ENCODE results near the gene NFYB. TPM values are rescaled to one million over a fixed set of nuclear protein-coding genes. Genes with fewer than 3 reads are reported as not detected.

Gene NFYB
- total and polyA plus RNA-seq, 9 of the 15 experiments (the other 6 are each of a cell fraction or from before 2014, with no cell fraction given), result 14.5 to 51.5 (median 32.3) TPM

DNA sequence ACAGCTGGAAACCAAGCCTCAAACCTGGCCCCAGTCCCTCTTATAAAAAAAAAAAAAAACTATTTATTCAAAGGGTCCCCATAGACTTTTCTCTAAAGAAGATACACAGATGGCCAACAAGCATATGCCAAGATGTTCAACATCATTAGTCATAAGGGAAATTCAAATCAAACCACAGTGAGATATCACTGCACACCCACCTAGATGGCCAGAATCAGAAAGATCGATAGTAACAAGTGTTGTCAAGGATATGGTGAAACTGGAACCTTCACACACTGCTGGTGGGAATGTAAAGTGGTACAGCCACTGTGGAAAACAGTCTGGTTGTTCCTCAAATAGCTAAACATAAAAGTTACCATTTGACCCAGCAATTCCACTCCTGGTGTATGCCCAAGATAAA lies 5.9 kb upstream of the NFYB start:
- Histone ChIP-seq H3K9me3 (replicated peaks; ENCODE audit: control insufficient read depth, insufficient read depth, low read depth, low read length) (no peaks in the 10 kb centered on the region), H4K20me1 (replicated peaks; ENCODE audit: control insufficient read depth, insufficient read depth, low read length) (no peaks in the 10 kb centered on the region), H2AFZ (ENCODE audit: low read depth, low read length) (no peak overlapping the region), H3K79me2 (ENCODE audit: control insufficient read depth, insufficient read depth, low read length) (no peaks in the 10 kb centered on the region), H3K27me3 (ENCODE audit: control insufficient read depth in 2 of 2, insufficient read depth in 2 of 2, low read length in 2 of 2) (no peaks in the 10 kb centered on the region; a peak in 1 of 5 replicates), H3K36me3 (ENCODE audit: control insufficient read depth, insufficient read depth, low read length) (no peaks in the 10 kb centered on the region), H3K9ac (ENCODE audit: insufficient read depth in 1 of 2, low read depth in 2 of 2, low read length in 2 of 2) (no peak overlapping the region), H3K27ac (ENCODE audit: extremely low read depth, low read depth, low read length) (no peak overlapping the region), H3K4me2 (ENCODE audit: insufficient read depth, low read length) (no peak overlapping the region), H3K4me3 (no peak overlapping the region), H3K4me1 (replicated peaks in 1 of 2; ENCODE audit: control insufficient read depth in 2 of 2, insufficient read depth in 2 of 2, low read length in 2 of 2) (peaks cover 3 to 4% of the 10 kb centered on the region in 2 experiments; a peak in 4 of 5 replicates), H3K9me1 (ENCODE audit: control insufficient read depth, insufficient read depth, low read length) (no peaks in the 10 kb centered on the region)
- BruUV-seq (replicated peaks), result no TSS peak
- in situ Hi-C loops (cut with MboI) (no loop called here), intact Hi-C loops (cut with micrococcal nuclease) (no loop called here)
- ATAC-seq, result no peak
- DNase-seq (ENCODE audit: extremely low read depth in 1 of 4, low spot score in 3 of 4), result no peak
- FAIRE-seq, result no peak
- WGBS (ENCODE audit: insufficient coverage, low coverage, missing lambda C conversion rate), result 0% methylated on average over 1 of the region's 1 CpG
- POLR2A ChIA-PET, result interaction anchor here (0.8 kb wide), 1 partner anchor 145 kb away, joined by 3 read pairs; no protein-coding TSS in a partner anchor
- CTCF ChIA-PET (ENCODE audit: low intra/inter-chr PET ratio), result no interaction called here
- TF ChIP-seq, protein P1, sequence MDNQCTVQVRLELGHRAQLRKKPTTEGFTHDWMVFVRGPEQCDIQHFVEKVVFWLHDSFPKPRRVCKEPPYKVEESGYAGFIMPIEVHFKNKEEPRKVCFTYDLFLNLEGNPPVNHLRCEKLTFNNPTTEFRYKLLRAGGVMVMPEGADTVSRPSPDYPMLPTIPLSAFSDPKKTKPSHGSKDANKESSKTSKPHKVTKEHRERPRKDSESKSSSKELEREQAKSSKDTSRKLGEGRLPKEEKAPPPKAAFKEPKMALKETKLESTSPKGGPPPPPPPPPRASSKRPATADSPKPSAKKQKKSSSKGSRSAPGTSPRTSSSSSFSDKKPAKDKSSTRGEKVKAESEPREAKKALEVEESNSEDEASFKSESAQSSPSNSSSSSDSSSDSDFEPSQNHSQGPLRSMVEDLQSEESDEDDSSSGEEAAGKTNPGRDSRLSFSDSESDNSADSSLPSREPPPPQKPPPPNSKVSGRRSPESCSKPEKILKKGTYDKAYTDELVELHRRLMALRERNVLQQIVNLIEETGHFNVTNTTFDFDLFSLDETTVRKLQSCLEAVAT (IDR thresholded peaks at IDR 0.05), result no peak
- TF ChIP-seq, protein P2, sequence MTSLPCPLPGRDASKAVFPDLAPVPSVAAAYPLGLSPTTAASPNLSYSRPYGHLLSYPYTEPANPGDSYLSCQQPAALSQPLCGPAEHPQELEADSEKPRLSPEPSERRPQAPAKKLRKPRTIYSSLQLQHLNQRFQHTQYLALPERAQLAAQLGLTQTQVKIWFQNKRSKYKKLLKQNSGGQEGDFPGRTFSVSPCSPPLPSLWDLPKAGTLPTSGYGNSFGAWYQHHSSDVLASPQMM (CRISPR knock-in tag; IDR thresholded peaks at IDR 0.05), result no peak
- TF ChIP-seq PURB (CRISPR knock-in tag; IDR thresholded peaks at IDR 0.05; ENCODE audit: low read depth), result no peak
- TF ChIP-seq RHOXF2B (CRISPR knock-in tag; conservative IDR thresholded peaks at IDR 0.05), result no peak
- TF ChIP-seq RFX7 (CRISPR knock-in tag; IDR thresholded peaks at IDR 0.05), result no peak
- no peak for TF ChIP-seq NCOA4 (IDR thresholded peaks at IDR 0.05; ENCODE audit: partially characterized antibody)
- TF ChIP-seq, protein P3, sequence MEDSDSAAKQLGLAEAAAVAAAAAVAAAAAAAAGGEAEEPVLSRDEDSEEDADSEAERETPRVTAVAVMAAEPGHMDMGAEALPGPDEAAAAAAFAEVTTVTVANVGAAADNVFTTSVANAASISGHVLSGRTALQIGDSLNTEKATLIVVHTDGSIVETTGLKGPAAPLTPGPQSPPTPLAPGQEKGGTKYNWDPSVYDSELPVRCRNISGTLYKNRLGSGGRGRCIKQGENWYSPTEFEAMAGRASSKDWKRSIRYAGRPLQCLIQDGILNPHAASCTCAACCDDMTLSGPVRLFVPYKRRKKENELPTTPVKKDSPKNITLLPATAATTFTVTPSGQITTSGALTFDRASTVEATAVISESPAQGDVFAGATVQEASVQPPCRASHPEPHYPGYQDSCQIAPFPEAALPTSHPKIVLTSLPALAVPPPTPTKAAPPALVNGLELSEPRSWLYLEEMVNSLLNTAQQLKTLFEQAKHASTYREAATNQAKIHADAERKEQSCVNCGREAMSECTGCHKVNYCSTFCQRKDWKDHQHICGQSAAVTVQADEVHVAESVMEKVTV (CRISPR knock-in tag; IDR thresholded peaks at IDR 0.05), result no peak
- TF ChIP-seq, protein P4, sequence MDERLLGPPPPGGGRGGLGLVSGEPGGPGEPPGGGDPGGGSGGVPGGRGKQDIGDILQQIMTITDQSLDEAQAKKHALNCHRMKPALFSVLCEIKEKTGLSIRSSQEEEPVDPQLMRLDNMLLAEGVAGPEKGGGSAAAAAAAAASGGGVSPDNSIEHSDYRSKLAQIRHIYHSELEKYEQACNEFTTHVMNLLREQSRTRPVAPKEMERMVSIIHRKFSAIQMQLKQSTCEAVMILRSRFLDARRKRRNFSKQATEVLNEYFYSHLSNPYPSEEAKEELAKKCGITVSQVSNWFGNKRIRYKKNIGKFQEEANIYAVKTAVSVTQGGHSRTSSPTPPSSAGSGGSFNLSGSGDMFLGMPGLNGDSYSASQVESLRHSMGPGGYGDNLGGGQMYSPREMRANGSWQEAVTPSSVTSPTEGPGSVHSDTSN (CRISPR knock-in tag; IDR thresholded peaks at IDR 0.05; ENCODE audit: low read depth), result no peak
- TF ChIP-seq, protein P4 (tag; conservative IDR thresholded peaks at IDR 0.05; ENCODE audit: low read depth), result no peak
- TF ChIP-seq TAL1 (IDR thresholded peaks at IDR 0.05), result no peak
- TF ChIP-seq, protein P5, sequence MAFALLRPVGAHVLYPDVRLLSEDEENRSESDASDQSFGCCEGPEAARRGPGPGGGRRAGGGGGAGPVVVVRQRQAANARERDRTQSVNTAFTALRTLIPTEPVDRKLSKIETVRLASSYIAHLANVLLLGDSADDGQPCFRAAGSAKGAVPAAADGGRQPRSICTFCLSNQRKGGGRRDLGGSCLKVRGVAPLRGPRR (CRISPR knock-in tag; IDR thresholded peaks at IDR 0.05), result no peak

Data from K562 (cell line).